CD4-positive, alpha-beta T cell treated with Interleukin-17A for 4 hours (primary cell): ENCODE results near the gene ISX.

Experiments
- DNase-seq: peaks from one replicate; pipeline ENCODE4 v3.0.0-alpha.2; 2020; ENCODE audit warnings: mixed read lengths

ISX gene

GRCh38 chr22:35053060-35053835 lies 12.7 kb upstream of the ISX start:
- no peak for DNase-seq

- no peak for DNase-seq
Measured at GRCh38 chr22:35054064-35054463, 11.9 kb upstream of the ISX start.

- DNase-seq = no peak
Measured at GRCh38 chr22:35056486-35056885, 9.5 kb upstream of the ISX start.

GRCh38 chr22:35057155-35057554 lies 8.8 kb upstream of the ISX start:
- no peak for DNase-seq

- DNase-seq = no peak
Measured at GRCh38 chr22:35059632-35060031, 6.3 kb upstream of the ISX start.

- DNase-seq = no peak
Measured at GRCh38 chr22:35064664-35065063, 1.3 kb upstream of the ISX start.

- no peak for DNase-seq
Measured at GRCh38 chr22:35065183-35065582, 775 bp upstream of the ISX start.

- DNase-seq = no peak
Measured at GRCh38 chr22:35066768-35067167, 810 bp downstream of the ISX start.

- no peak for DNase-seq
Measured at GRCh38 chr22:35069541-35069940, 3.6 kb downstream of the ISX start.

- DNase-seq = no peak
Measured at GRCh38 chr22:35070451-35071093, 4.6 kb downstream of the ISX start.

- no peak for DNase-seq
Measured at GRCh38 chr22:35071784-35072183, 5.8 kb downstream of the ISX start.

GRCh38 chr22:35072925-35073324 lies 7.0 kb downstream of the ISX start:
- DNase-seq = no peak

- DNase-seq = no peak
Measured at GRCh38 chr22:35074583-35074982, 8.6 kb downstream of the ISX start.

- DNase-seq = no peak
Measured at GRCh38 chr22:35076630-35077029, 10.7 kb downstream of the ISX start.

- DNase-seq = no peak
Measured at GRCh38 chr22:35085621-35086020, 19.7 kb downstream of the ISX start.

GRCh38 chr22:35089139-35089538 lies 23.2 kb downstream of the ISX start:
- no peak for DNase-seq

- DNase-seq = no peak
Measured at GRCh38 chr22:35092406-35092805, 26.4 kb downstream of the ISX start.

- DNase-seq = no peak
Measured at GRCh38 chr22:35098921-35099320, 33.0 kb downstream of the ISX start.

- no peak for DNase-seq
Measured at GRCh38 chr22:35099883-35100282, 33.9 kb downstream of the ISX start.

GRCh38 chr22:35102663-35103062 lies 36.7 kb downstream of the ISX start:
- DNase-seq = no peak

GRCh38 chr22:35103761-35104160 lies 37.8 kb downstream of the ISX start:
- no peak for DNase-seq

- DNase-seq = no peak
Measured at GRCh38 chr22:35104491-35104890, 38.5 kb downstream of the ISX start.

- DNase-seq = no peak
Measured at GRCh38 chr22:35109616-35110015, 43.7 kb downstream of the ISX start.

GRCh38 chr22:35111244-35111643 lies 45.3 kb downstream of the ISX start:
- no peak for DNase-seq

- no peak for DNase-seq
Measured at GRCh38 chr22:35113341-35113740, 47.4 kb downstream of the ISX start.
